Measurements from ENCODE around the gene TCL1B.

GRCh38 chr14:95692109-95692508, 5.9 kb downstream of the TCL1B start:
- TF ChIP-seq POLR2AphosphoS5 (IDR thresholded peaks at IDR 0.05) (no peak), POLR2A (IDR thresholded peaks at IDR 0.05) (no peak), CTCF (IDR thresholded peaks at IDR 0.05) (no peak)
